Lower leg skin (tissue), 3 donors: ENCODE results near the gene CD300LG.

ENCODE experiments used
- POLR2A ChIP-seq, 2 donors: fragments of 450-650 bp; IDR thresholded peaks; one replicate each; pipeline ENCODE4 v1.6.1; 2016 to 2017; ENCODE audit warnings: antibody characterized with exemption in 2 of 2, mild to moderate bottlenecking in 1 of 2, moderate library complexity in 1 of 2
- TF ChIP-seq, protein P1 (sequence below), 3 donors: fragments of 450-650 bp; IDR thresholded peaks; one replicate each; pipeline ENCODE4 v1.5.1; 2016; ENCODE audit warnings: antibody characterized with exemption in 3 of 3, mild to moderate bottlenecking in 3 of 3, moderate library complexity in 2 of 3

DNA sequence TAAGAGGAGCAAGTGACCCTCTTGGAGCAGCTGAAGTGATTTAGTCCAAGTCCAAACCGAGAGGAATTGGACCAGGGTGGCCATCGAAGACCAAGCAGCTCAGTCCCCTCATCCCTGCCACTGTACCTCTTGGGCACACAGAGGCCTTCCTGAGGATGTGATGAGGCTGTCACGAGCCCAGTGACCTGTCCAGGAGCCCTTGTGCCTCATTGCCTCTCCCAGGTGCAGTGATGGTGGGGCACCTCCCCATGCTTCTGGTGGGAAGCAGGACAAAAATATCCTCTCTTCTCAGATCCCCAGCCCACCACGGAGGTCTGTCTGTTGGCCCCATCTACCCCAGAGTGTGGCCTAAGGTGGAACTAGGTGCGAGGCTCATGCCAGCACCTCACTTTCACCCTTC, 2.7 kb upstream of the CD300LG start:
- TF ChIP-seq POLR2A (IDR thresholded peaks at IDR 0.05): no peak
- TF ChIP-seq, protein P1, sequence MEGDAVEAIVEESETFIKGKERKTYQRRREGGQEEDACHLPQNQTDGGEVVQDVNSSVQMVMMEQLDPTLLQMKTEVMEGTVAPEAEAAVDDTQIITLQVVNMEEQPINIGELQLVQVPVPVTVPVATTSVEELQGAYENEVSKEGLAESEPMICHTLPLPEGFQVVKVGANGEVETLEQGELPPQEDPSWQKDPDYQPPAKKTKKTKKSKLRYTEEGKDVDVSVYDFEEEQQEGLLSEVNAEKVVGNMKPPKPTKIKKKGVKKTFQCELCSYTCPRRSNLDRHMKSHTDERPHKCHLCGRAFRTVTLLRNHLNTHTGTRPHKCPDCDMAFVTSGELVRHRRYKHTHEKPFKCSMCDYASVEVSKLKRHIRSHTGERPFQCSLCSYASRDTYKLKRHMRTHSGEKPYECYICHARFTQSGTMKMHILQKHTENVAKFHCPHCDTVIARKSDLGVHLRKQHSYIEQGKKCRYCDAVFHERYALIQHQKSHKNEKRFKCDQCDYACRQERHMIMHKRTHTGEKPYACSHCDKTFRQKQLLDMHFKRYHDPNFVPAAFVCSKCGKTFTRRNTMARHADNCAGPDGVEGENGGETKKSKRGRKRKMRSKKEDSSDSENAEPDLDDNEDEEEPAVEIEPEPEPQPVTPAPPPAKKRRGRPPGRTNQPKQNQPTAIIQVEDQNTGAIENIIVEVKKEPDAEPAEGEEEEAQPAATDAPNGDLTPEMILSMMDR (IDR thresholded peaks at IDR 0.05): no peak
